K562 (cell line): ENCODE data around the gene ZNF276. TPM values are rescaled to one million over a fixed set of nuclear protein-coding genes. Genes with fewer than 3 reads are reported as not detected.

ENCODE experiments used
- ATAC-seq: fragments of 200-7000 bp; cut with Tn5 transposase; 3 replicates; pipeline ENCODE4 v1.9.1; 2020; ENCODE audit warnings: moderate library complexity
- BruUV-seq: library from RNA; stranded (reverse); fragments of 400-500 nt; replicated peaks from 2 replicates; lab custom pipeline; 2021; lab: Mats Ljungman, UMichigan
- CTCF ChIA-PET: fragments of 300-600 bp; formaldehyde crosslinking; extraction: SDS; loops from one replicate; lab custom pipeline; 2021; ENCODE audit warnings: low intra/inter-chr PET ratio; lab: Yijun Ruan, JAX
- POLR2A ChIA-PET: fragments of 300-600, 350-650 bp; sonication (Branson Sonifier 250); formaldehyde crosslinking; extraction: SDS; loops from one replicate; lab custom pipeline; 2021; ENCODE audit warnings: antibody characterized with exemption, inconsistent platforms; lab: Yijun Ruan, JAX
- DNase-seq, 4 experiments: peaks; one replicate each; pipeline versions ENCODE4 v3.0.0 to v3.0.0-alpha.2; 2011 to 2018; ENCODE audit warnings: low spot score in 3 of 4, mixed read lengths in 3 of 4; ENCODE audit errors: extremely low read depth in 1 of 4
- FAIRE-seq: peaks from 2 replicates; lab custom pipeline; 2011; peaks lifted over from hg19 to GRCh38; lab: Jason Lieb, UNC
- H2AFZ ChIP-seq: 2 replicates; pipeline ENCODE4 v1.6.0; 2011; ENCODE audit warnings: low read depth, low read length, control low read depth, inconsistent platforms
- H3K27ac ChIP-seq: fragments of 200-600 bp; 3 replicates; pipeline ENCODE4 v1.8.0; 2011; ENCODE audit warnings: low read depth, mild to moderate bottlenecking, control low read depth, inconsistent platforms, low read length, moderate library complexity, mixed read lengths; ENCODE audit errors: extremely low read depth
- H3K27me3 ChIP-seq, 2 experiments: fragments of 300-600 bp in 1 of 2; 2 replicates in 1 of 2; 3 replicates in 1 of 2; pipeline versions ENCODE4 v1.6.0 to v1.8.0; 2011; ENCODE audit warnings: inconsistent platforms in 2 of 2, low read length in 2 of 2, mild to moderate bottlenecking in 1 of 2, mixed read lengths in 1 of 2, moderate library complexity in 1 of 2; ENCODE audit not compliant: control insufficient read depth in 2 of 2, insufficient read depth in 2 of 2
- H3K36me3 ChIP-seq: fragments of 300-600 bp; 3 replicates; pipeline ENCODE4 v1.8.0; 2011; ENCODE audit warnings: mild to moderate bottlenecking, low read length, inconsistent platforms; ENCODE audit not compliant: control insufficient read depth, insufficient read depth
- H3K4me1 ChIP-seq, 2 experiments: fragments of 200-600 bp in 1 of 2; replicated peaks in 1 of 2; 2 replicates in 1 of 2; 3 replicates in 1 of 2; pipeline versions ENCODE4 v1.5.1 to v1.8.0; 2011; ENCODE audit warnings: inconsistent platforms in 2 of 2, low read length in 2 of 2, mild to moderate bottlenecking in 1 of 2, mixed read lengths in 1 of 2, moderate library complexity in 1 of 2; ENCODE audit not compliant: control insufficient read depth in 2 of 2, insufficient read depth in 2 of 2
- H3K4me2 ChIP-seq: 2 replicates; pipeline ENCODE4 v1.6.1; 2011; ENCODE audit warnings: low read length, control low read depth, inconsistent platforms, mixed read lengths; ENCODE audit not compliant: insufficient read depth
- H3K4me3 ChIP-seq: fragments of 200-600 bp; sonication (generic), shearing (Covaris generic); 2 replicates; pipeline ENCODE4 v1.5.1; 2016; ENCODE audit warnings: control low read depth, inconsistent platforms
- H3K79me2 ChIP-seq: fragments of 200-600 bp; 3 replicates; pipeline ENCODE4 v1.8.0; 2011; ENCODE audit warnings: low read length, inconsistent platforms; ENCODE audit not compliant: control insufficient read depth, insufficient read depth
- H3K9ac ChIP-seq, 2 experiments: 2 replicates each; pipeline versions ENCODE4 v1.6.0 to v1.6.1; 2011; ENCODE audit warnings: low read depth in 2 of 2, low read length in 2 of 2, control low read depth in 1 of 2, inconsistent platforms in 1 of 2, mild to moderate bottlenecking in 1 of 2, mixed read lengths in 1 of 2; ENCODE audit not compliant: insufficient read depth in 1 of 2
- H3K9me1 ChIP-seq: one replicate; pipeline ENCODE4 v1.6.0; 2011; ENCODE audit warnings: inconsistent platforms, mild to moderate bottlenecking, low read length, moderate library complexity; ENCODE audit not compliant: control insufficient read depth, insufficient read depth
- H3K9me3 ChIP-seq: replicated peaks from 2 replicates; pipeline ENCODE4 v1.5.1; 2011; ENCODE audit warnings: low read depth, low read length, inconsistent platforms; ENCODE audit not compliant: control insufficient read depth, insufficient read depth
- H4K20me1 ChIP-seq: replicated peaks from 2 replicates; pipeline ENCODE4 v1.6.1; 2011; ENCODE audit warnings: low read length, inconsistent platforms, mixed read lengths; ENCODE audit not compliant: control insufficient read depth, insufficient read depth
- HIVEP1 ChIP-seq: fragments of 250-450 bp; sonication (Bioruptor Pico); IDR thresholded peaks from 2 replicates; pipeline ENCODE4 v1.4.0; 2020; ENCODE audit warnings: mild to moderate bottlenecking
- MXI1 ChIP-seq: IDR thresholded peaks from 2 replicates; pipeline ENCODE4 v1.6.1; 2011; ENCODE audit warnings: low read depth, mild to moderate bottlenecking, improper control_type of control experiment, low read length
- NCOA2 ChIP-seq, 2 experiments: fragments of 450-650 bp; IDR thresholded peaks; 2 replicates each; pipeline ENCODE4 v1.6.1; 2018; ENCODE audit warnings: mild to moderate bottlenecking in 2 of 2, moderate library complexity in 1 of 2; ENCODE audit not compliant: partially characterized antibody in 2 of 2
- NCOR1 ChIP-seq: fragments of 450-650 bp; IDR thresholded peaks from 2 replicates; pipeline ENCODE4 v1.6.1; 2016; ENCODE audit warnings: mild to moderate bottlenecking, moderate library complexity
- NR3C1 ChIP-seq: sonication (generic); formaldehyde crosslinking; IDR thresholded peaks from 2 replicates; pipeline ENCODE4 v1.8.1; 2022; ENCODE audit warnings: missing genetic modification reagents
- POLR2AphosphoS5 ChIP-seq: IDR thresholded peaks from 2 replicates; pipeline ENCODE4 v1.6.1; 2011; ENCODE audit warnings: mild to moderate bottlenecking, low read depth, low read length, moderate library complexity; ENCODE audit not compliant: control insufficient read depth, insufficient read depth
- POLR2G ChIP-seq: fragments of 200-400 bp; formaldehyde crosslinking; IDR thresholded peaks from 2 replicates; pipeline ENCODE4 v1.6.1; 2017; ENCODE audit warnings: low read depth, mild to moderate bottlenecking, antibody characterized with exemption, low read length, moderate library complexity
- RBFOX2 ChIP-seq: fragments of 200-400 bp; formaldehyde crosslinking; IDR thresholded peaks from 2 replicates; pipeline ENCODE4 v1.6.1; 2017; ENCODE audit warnings: low read depth, mild to moderate bottlenecking, low read length, moderate library complexity
- RBM22 ChIP-seq: fragments of 200-400 bp; formaldehyde crosslinking; IDR thresholded peaks from 2 replicates; pipeline ENCODE4 v1.6.1; 2018; ENCODE audit warnings: low read length, low read depth; ENCODE audit not compliant: poor library complexity, severe bottlenecking
- SIRT6 ChIP-seq: IDR thresholded peaks from one replicate; pipeline ENCODE4 v1.6.1; 2012; ENCODE audit warnings: low read depth, mild to moderate bottlenecking, control low read depth, inconsistent platforms, low read length, moderate library complexity
- SMARCB1 ChIP-seq: IDR thresholded peaks from 2 replicates; pipeline ENCODE4 v1.6.1; 2011; ENCODE audit warnings: improper control_type of control experiment, low read depth; ENCODE audit not compliant: insufficient read length
- SP1 ChIP-seq: sonication (generic); formaldehyde crosslinking; IDR thresholded peaks from 2 replicates; pipeline ENCODE4 v1.8.1; 2022; ENCODE audit warnings: mild to moderate bottlenecking, missing genetic modification reagents
- SPI1 ChIP-seq: IDR thresholded peaks from 2 replicates; pipeline ENCODE4 v1.6.1; 2011; ENCODE audit warnings: low read depth, low read length, control low read depth, borderline replicate concordance
- SUPT5H ChIP-seq: fragments of 450-650 bp; IDR thresholded peaks from 2 replicates; pipeline ENCODE4 v1.6.1; 2016
- ZBTB17 ChIP-seq: fragments of 450-650 bp; formaldehyde crosslinking; IDR thresholded peaks from 2 replicates; pipeline ENCODE4 v1.4.0; 2020; ENCODE audit warnings: mild to moderate bottlenecking
- ZBTB7A ChIP-seq: IDR thresholded peaks from 2 replicates; pipeline ENCODE4 v1.6.1; 2011; ENCODE audit warnings: low read depth, mild to moderate bottlenecking, low read length, moderate library complexity, borderline replicate concordance; ENCODE audit not compliant: control insufficient read depth
- ZNF668 ChIP-seq: fragments of 250-450 bp; sonication (Bioruptor Pico); IDR thresholded peaks from 2 replicates; pipeline ENCODE4 v1.8.0; 2022; ENCODE audit warnings: mild to moderate bottlenecking, inconsistent platforms
- ZSCAN32 ChIP-seq: fragments of 450-650 bp; formaldehyde crosslinking; IDR thresholded peaks from 2 replicates; pipeline ENCODE4 v1.4.0; 2020; ENCODE audit warnings: mild to moderate bottlenecking, moderate library complexity
- WGBS: fragments of 100-300 bp; shearing (Covaris generic); methylation state at CpG from one replicate; pipeline ENCODE4 v1.1.6; 2016; ENCODE audit warnings: low coverage, mixed read lengths; ENCODE audit not compliant: insufficient coverage; ENCODE audit errors: missing lambda C conversion rate; 5-methylcytosine and 5-hydroxymethylcytosine counted together
- in situ Hi-C: fragments of 300-500 bp; cut with MboI; formaldehyde crosslinking; loops from 4 replicates; pipeline ENCODE4 v1.15.0; 2018; ENCODE audit warnings: inconsistent platforms, mixed read lengths
- intact Hi-C: fragments of 100-400 bp; cut with micrococcal nuclease; formaldehyde crosslinking; loops from 2 replicates; pipeline ENCODE4 v1.14.2; 2022
- polyA plus RNA-seq, 8 experiments: library from polyadenylated mRNA; depleted of rRNA in 4 of 8; stranded (reverse) in 5 of 8; unstranded in 3 of 8; fragments of >200 nt; fragmentation: Nextera tagmentation in 2 of 8; fragmentation: Illumina TruSeq in 1 of 8; extraction: Ambion mirVana in 2 of 8; extraction: Trizol in 1 of 8; gene quantifications; 2 replicates each; pipeline versions ENCODE4 v1.2.1 to v1.2.3, GENCODE V29; 2011 to 2014; ENCODE audit warnings: inconsistent platforms in 1 of 8, missing spikeins in 1 of 8
- total RNA-seq, 7 experiments: library from RNA; depleted of rRNA in 6 of 7; stranded (reverse); fragments of >200 nt in 6 of 7; fragmentation: Illumina TruSeq in 2 of 7; extraction: Trizol in 2 of 7; gene quantifications; 2 replicates each; pipeline versions ENCODE4 v1.2.1 to v1.2.3, GENCODE V29; 2011 to 2021; ENCODE audit warnings: low replicate concordance in 1 of 7

Gene ZNF276
- total and polyA plus RNA-seq, 9 of the 15 experiments (the other 6 are each of a cell fraction or from before 2014, with no cell fraction given) = 0.49 to 43.9 (median 15.8) TPM

DNA sequence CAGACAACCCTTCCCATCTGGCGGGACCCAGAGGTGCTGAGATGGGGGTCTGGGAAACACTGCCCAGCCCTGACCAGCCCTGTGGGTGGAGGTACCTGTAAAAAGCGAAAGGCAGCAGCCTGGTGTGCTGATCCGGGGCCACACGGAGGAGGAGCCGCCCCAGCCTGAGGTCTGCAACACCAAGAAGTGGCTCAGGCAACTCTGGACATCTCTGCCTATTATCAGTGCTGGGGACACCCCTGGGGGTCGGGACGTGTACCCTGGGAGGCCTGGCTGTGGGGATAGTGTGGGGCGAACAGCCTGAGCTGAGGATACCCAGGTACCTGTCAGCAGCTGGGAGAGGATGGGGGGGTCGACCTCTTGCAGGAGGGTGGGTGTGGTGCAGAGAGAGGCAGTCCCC lies 18.0 kb downstream of the ZNF276 start:
- no peak overlapping the region for H3K9ac ChIP-seq
- 74% methylated on average over 6 of the region's 9 CpGs for WGBS
- in situ Hi-C loops = no loop called here
- H3K79me2 ChIP-seq = 0 out of 3 replicates have a peak, but pooled peaks cover 3% of the 10 kb centered on the region
- peaks cover 6% of the 10 kb centered on the region; the same call in 1 of the 2 replicates for H4K20me1 ChIP-seq
- 0 out of 5 replicates have a peak, but pooled peaks cover 0 to 4% of the 10 kb centered on the region in 2 experiments for H3K4me1 ChIP-seq
- CTCF ChIA-PET = no interaction called here
- no peak overlapping the region for H2AFZ ChIP-seq
- DNase-seq (no peak), FAIRE-seq (no peak), ATAC-seq (peak; percentile 6; the same call in 2 of the 3 replicates)
- BruUV-seq = no TSS peak
- intact Hi-C loops = no loop called here
- H3K27me3 ChIP-seq = no peaks in the 10 kb centered on the region
- H3K9me1 ChIP-seq = no peaks in the 10 kb centered on the region
- no peak overlapping the region for H3K27ac ChIP-seq
- no peaks in the 10 kb centered on the region for H3K9me3 ChIP-seq
- TF ChIP-seq SMARCB1 (no peak), NCOA2 (IDR thresholded peaks at IDR 0.05; ENCODE audit: partially characterized antibody in 2 of 2) (no peak), ZSCAN32 (no peak), NCOR1 (no peak), NR3C1 (CRISPR knock-in tag) (no peak), POLR2AphosphoS5 (0 out of 2 replicates have a peak, but pooled peaks have one; percentile 23), ZBTB7A (no peak), SP1 (CRISPR knock-in tag) (no peak), RBFOX2 (peak; percentile 49), HIVEP1 (CRISPR knock-in tag) (no peak), SIRT6 (peak; percentile 49), SUPT5H (0 out of 2 replicates have a peak, but pooled peaks have one; percentile 16), MXI1 (no peak), RBM22 (peak; percentile 85), ZBTB17 (CRISPR knock-in tag) (no peak), ZNF668 (no peak), POLR2G (peak; percentile 73), SPI1 (no peak)
- TF ChIP-seq, all 486 proteins: peak for 6
- POLR2A ChIA-PET = interaction anchor here (0.6 to 5.4 kb wide), 7 partner anchors 8 to 134 kb away, joined by 3 to 37 read pairs (median 4); partner anchors contain the start of gene TCF25
- Histone ChIP-seq H3K36me3 (peaks cover 96% of the 10 kb centered on the region), H3K4me2 (no peak overlapping the region), H3K4me3 (no peak overlapping the region)
